GM19372 (cell line): ENCODE data around the gene SCAMP4.

ENCODE experiments used
- ATAC-seq: cut with Tn5 transposase; IDR thresholded peaks from one replicate; pipeline ENCODE4 v1.9.1; 2021; ENCODE audit warnings: mild to moderate bottlenecking, low read depth, moderate library complexity; ENCODE audit not compliant: unreplicated experiment

SCAMP4 gene

DNA sequence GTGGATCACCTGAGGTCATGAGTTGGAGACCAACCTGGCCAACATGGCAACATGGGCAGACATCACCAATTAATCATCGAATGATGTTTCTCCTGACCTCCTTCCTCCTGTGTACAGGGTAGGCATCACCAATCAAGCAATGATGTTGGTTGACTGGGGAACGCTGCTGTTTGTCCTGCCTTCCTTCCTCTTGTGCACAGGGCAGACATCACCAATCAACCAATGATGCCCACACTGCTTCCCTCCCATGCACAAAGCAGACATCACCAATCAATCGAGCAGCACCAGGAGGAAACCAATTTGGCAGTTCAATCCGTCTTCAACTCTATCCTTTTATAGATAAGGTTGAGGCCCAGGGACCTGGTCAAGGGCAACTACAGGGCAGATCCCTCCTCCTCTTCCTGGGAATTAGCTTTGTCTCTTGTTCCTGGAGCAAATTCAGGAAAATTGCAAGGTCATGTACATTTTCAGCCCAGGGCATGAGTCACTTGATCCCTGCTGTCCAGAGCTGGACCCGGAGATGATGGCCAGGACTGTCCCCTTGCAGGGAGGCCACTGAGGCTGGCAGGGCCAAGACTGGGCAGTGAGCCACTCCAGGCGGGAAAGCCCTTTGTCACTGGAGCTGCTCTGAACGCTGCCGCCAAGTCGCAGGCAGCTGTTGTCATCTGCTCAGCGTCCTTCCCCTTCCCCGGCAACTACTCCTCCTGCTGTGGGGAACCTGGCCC is 30.4 kb downstream of the SCAMP4 start:
- no peak for ATAC-seq

DNA sequence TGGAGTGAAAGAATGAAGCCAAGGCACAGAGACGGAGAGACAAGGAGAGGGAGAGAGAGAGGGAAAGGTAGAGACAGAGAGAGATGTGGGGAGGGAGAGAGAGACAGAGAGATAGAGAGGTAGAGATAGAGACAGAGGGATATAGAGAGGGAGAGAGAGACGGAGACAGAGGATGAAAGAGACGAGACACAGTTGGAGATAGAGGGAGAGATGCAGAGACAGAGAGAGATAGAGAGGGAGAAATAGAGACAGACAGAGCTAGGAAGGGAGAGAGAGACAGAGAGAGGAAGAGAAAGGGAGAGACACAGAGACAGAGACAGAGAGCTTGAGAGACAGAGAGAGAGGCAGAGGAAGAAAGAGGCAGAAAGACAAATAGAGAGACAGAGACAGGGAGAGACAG is 31.2 kb downstream of the SCAMP4 start:
- no peak for ATAC-seq

DNA sequence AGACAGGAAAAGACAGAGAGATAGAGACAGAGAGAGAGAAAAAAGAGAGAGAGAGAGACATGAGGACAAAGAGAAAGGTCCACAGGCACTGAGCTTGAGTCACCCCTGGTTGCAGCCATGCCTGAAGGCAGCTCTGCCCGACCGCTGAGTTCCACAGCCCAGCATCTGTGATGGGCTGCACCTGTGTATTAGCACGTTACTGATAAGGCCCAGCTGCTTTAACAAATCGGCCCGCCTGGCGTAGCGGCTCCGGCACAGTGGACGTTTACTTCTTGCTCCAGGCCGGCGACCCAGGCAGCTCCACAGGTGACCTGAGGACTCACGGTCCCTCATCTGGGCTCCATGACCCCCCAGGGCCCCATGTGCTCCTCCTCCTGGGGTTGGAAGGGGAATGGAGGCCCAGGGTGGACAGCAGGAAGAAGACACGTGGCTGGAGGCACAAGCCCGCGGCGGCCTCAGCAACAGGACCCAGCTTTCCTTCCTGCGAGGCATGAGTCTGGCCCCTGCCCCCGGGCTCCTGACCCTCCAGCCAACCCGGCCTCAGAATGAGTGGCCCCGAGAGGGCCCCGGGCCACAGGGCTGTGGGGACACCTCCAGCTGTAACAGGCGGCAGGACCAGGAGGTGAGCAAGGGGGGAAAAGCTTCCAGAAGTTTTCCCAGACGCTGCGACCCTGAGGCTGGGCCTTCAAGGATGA is 31.9 kb downstream of the SCAMP4 start:
- ATAC-seq, result no peak

GRCh38 chr19:1938071-1938470 is 32.9 kb downstream of the SCAMP4 start:
- no peak for ATAC-seq

DNA sequence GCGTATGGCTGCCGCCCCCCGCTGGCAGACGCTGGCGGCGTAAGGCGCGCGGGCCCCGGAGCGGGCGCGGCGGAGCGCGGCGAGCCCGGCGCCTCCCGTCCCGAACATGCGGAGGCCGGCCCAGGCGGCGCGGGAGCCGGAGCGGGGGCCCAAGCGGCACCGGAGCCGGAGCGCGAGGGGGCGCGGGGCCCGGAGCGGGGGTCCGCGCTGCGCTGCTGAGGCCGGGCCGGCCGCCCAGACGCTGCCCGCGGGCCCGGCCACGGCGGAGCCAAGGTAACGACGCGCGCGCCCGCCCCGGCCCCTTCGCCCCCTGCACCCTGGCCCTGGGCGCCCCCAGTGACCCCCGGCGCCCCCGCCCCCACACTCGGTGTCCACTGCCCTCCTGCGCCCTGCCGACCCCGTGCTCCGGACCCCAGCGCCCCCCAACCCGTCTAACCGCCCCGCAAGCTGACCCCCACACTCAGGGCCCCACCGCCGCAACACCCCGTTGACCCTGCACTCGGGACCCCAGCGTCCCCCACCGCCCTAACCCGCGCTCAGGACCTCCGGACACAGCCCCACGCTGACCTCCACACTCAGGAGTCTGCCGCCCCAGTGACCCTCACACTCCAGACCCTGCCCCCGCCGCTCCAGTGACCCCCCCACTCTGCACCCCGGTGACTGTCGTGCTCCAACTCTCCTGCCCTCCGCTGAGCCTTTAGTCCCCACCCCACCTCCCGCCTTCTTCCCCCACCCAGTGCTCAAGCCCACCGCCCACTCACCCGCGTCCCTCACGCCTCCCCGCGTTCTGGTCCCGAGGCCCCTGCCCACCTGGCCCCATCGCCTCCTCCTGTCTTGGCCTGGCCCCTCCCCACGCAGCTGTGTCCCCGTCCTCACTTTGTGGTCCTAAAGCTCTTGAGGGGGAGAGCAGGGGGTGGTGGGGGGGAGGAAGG is 36.2 kb downstream of the SCAMP4 start, which contains the start of gene CSNK1G2:
CSNK1G2 (plus strand) TSS at position 27 of the 932 bp plus-strand sequence. CDS start 28,601 bp downstream, outside the sequence.
- no peak for ATAC-seq

DNA sequence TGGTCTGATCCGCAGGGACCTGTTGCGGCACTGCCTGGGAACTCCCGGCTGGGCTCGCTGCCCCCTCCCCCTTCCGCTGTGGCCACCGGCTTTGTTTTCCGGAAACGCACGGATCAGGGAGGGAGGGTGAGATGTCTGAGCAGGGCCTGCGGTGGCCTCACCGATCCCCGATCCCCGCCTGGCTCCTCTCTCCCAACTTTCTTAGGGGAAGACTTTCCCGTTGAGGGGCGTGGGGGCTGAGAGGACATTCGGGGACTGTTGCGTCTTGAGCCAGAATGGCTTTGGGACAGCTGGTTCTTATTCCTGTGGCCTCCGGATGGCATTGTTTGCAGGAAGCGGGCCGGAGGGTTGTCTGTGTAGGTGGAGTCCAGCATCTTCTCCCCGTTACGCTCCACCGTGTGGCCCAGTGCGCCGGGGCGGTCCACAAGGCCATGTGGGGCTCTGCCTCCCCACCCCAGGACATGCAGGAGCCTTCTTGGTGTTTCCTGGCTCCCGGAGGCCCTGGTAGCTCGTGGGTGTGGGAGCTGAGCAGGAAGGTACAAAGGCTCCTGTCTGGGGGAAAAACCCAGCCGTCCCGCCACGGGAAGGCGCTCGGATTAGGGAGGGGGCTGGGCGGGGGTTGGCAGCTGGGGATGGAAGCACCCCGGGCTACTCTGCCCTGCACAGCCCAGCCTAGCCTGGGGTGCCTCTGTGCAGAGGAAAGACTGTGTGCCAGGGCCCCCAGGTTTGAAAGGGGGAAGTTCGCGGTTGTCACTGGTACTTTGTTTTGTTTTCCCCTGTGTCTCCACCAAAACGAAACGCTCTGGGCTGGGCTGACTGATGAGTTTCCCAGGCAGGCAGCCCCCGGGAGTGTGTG is 37.1 kb downstream of the SCAMP4 start:
- ATAC-seq, result no peak

GRCh38 chr19:1942934-1943555 is 37.8 kb downstream of the SCAMP4 start:
- no peak for ATAC-seq

DNA sequence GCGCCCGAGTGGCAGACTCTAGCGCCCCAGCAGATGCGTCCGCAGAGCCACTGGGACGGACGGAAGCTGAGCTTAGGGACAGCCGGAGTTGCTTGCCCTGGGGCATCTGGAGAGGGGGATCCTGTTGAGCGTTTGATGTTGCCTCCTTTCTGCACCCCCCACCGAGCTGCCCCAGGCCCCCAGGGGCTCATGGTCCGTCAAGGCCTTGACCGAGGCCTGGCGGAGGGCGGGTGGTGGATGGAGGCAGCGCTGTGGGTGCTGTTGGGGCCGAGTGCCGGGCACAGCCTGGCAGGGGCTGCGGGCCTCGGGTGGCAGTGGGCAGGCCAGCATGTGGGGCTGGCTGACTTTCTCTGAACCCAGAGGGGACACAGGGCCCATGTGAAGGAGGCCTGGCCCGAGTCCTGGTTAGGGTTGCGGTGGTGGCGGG is 38.5 kb downstream of the SCAMP4 start:
- ATAC-seq, result no peak

GRCh38 chr19:1944088-1944915 is 39.1 kb downstream of the SCAMP4 start:
- ATAC-seq, result no peak

DNA sequence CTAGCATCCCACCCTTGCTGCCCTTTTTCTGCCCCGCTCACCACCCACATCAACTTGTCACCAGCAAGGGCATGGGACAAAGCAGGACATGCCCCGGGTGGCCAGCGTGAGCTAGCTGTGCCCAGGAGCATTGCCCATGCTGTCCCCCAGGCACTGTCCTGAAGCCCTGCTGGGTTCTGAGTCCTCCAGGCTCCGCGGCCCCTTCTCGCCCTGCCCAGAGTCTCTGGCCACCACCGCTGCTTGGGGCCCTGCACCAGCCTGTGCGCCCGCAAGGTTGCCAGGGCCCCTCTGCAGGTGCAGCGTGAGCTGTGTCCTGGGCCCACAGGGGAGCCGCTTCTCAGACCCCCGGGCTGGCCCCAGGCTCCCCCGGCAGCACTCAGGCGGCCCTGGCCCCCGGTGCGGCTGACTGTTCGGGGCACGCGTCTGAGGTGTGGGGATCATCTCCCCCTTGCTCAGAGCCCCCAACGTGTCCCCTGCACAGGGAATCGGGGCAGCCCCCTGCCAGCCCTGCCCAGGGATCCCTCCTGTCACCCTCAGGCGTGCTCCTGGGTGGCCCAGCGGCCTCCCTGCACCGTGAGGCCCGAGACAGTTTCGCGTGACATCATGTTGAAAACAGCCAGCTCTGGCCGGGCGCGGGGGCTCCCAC is 39.8 kb downstream of the SCAMP4 start:
- ATAC-seq, result no peak

DNA sequence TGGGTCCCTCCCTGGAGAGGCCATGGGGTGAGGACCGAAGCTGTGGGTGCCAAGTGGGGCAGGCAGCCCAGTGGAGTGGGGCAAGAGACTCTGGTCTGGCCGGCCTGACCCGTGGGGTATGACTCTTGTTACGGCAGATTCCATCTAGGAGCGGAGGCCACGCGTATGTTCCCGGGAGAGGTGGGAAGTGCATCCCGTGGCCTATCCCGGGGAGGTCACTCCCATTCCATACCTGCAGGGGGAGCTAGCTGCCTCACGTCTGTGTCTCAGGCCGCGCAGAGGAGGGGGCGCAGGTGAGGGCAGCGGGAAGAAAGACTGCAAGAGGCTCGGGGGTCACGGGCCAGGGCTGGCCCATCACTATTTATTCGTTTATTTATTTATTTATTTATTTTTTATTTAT is 40.7 kb downstream of the SCAMP4 start:
- no peak for ATAC-seq

- ATAC-seq, result no peak
Observed at GRCh38 chr19:1947651-1948209, 42.5 kb downstream of the SCAMP4 start.

- no peak for ATAC-seq
Observed at GRCh38 chr19:1949304-1950101, 44.3 kb downstream of the SCAMP4 start.

DNA sequence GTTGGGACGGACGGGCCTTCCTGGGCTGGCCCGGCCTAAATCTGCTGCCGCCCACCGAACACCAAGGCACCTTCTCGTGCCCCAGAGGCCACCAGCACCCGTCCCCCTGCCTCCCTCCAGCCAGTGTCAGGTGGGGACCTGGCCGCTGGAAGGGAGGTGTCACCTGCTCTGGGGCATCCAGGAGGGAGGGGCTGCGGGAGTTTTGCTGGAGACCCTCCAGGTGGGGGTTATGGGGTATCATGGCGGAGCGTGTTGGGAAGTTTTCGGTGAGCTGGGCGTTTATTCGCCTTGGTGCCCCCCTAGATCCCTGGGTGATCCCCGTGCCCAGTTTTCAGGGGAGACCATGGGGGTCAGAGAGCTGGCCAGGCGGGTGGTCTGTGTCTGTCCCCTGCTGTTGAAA is 45.4 kb downstream of the SCAMP4 start:
- no peak for ATAC-seq

- no peak for ATAC-seq
Observed at GRCh38 chr19:1952635-1953034, 47.4 kb downstream of the SCAMP4 start.

GRCh38 chr19:1953037-1953436 is 47.8 kb downstream of the SCAMP4 start:
- ATAC-seq, result no peak

- no peak for ATAC-seq
Observed at GRCh38 chr19:1953441-1954094, 48.4 kb downstream of the SCAMP4 start.
